Lung microvascular endothelial cell (primary cell): ENCODE measurements around the gene FASTKD1. TPM values are rescaled to one million over a fixed set of nuclear protein-coding genes. Genes with fewer than 3 reads are reported as not detected.
"Not testable (repeated sequence)": the region's sequence is repeated elsewhere in the genome, so short reads cannot be mapped to it uniquely, and the experiment has no call there.

Experiments
- DNase-seq, 2 donors: peaks; one replicate each; pipeline versions ENCODE4 v3.0.0 to v3.0.0-alpha.2; 2010; ENCODE audit warnings: low read depth in 2 of 2
- total RNA-seq: library from RNA; depleted of rRNA; stranded (reverse); fragments of >200 nt; gene quantifications from 2 replicates; pipeline ENCODE4 v1.2.1, GENCODE V29; 2014

Gene FASTKD1
- total RNA-seq, 1 donor from 2014 or later, result 14.5 TPM

DNA sequence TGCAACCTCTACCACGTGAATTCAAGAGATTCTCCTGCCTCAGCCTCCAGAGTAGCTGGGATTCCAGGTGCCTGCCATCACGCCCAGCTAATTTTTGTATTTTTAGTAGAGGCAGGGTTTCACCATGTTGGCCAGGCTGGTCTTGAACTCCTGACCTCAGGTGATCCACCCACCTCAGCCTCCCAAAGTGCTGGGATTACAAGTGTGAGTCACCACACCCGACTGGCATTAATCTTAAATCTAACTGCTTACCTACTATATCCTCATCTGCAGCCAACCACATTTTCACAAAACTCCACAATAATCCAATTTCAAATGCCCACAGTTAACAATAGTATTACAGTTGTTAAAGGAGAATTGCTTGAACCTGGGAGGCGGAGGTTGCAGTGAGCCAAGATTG is 2.9 kb downstream of the FASTKD1 start:
- not testable (repeated sequence) for DNase-seq

DNA sequence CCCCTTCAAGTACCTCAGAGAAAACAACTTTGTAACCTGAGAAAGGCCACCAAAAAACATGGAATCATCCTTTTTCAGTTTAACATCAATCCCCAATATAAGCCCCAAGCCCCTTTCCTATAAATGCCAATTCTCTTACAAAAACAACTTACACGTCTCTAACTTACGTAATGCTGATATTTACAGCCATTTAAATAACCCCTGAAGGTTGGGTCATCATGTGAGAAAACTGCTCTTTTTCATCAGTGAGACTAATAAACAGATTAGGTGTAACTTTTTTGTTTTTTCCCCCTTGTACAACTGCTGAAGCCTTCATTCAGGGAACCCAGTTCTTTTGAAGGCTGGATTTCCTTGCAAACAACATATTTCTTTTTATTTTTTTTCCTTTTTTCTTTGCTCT is 3.7 kb downstream of the FASTKD1 start:
- no peak for DNase-seq

DNA sequence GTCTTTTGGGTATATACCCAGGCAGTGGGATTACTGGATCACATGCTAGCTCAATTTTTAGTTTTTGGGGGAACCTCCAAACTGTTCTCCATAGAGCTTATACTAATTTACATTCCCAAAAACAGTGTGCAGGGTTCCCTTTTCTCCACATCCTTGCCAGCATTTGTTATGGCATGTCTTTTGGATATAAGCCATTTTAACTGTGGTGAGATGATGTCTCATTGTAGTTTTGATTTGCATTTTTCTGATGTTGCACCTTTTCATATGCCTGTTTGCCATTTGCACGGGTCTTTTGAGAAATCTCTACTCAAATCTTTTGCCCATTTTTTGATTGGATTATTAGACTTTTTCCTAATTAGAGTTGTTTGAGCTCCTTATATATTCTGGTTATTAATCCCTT is 8.0 kb downstream of the FASTKD1 start:
- no peak for DNase-seq

DNA sequence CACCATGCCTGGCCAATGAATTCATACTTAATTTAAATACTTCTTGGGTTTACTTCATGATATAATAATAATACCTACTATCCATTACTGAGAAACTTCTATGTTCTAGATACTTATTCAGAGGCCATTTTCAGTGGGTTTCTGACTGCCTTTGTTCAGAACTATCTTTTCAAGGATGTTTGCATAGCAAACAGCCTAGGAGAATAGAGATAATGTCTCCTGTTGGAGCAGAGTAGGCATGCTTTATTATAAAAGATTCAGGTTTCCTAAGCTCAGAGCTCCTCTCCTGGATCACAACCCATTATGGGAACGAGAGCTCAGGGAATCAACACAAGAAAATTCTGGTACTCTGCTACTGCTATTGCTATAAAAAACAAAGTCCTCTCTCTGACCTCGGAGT is 11.1 kb downstream of the FASTKD1 start:
- no peak for DNase-seq

DNA sequence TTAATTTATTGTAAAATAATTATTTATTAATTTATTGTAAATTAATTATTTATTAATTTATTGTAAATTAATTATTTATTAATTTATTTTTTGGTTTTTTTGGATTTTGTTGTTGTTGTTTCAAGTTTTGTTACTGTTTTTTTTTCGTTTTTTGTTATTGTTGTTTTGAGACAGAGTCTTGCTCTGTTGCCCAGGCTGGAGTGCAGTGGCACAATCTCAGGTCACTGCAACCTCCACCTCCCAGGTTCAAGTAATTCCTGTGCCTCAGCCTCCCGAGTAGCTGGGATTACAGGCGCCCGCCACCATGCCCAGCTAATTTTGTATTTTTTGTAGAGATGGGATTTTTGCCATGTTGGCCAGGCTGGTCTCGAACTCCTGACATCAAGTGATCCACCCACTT is 11.6 kb downstream of the FASTKD1 start:
- not testable (repeated sequence) for DNase-seq

DNA sequence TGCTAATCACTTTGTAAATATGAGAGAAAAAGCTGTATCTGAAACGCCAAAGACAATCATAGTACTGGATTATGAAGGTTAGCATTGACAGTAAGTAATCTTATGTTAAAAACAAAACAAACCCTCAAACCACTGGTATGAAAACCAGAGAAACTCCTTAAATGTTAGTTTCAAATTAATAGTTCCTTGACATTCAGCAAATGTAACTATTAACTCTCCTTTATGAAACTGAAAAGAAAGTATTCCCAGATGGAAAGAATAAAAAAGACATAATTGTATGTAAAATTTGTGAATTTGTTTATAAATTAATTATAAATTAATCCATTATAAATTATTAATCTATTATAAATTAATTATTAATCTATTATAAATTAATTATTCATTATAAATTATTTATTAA is 12.3 kb downstream of the FASTKD1 start:
- DNase-seq, result no peak

DNA sequence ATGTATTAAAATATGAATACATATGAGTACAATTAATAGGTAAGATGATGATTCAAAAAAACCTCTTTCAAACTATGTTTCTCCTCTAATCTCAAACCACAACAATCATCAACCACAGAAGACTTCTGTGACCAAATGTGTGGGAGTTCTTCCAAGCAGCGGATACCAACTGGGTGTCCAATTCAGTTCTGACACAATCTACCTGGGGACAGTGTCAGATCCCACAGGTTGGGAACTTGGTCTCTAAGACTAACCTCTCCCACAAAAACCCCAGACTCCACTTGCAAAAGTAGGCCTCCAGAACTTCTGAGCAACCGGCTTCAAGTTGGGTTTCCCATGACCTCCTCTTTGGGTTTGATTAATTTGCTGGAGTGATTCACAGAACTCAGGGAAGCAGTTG is 26.9 kb downstream of the FASTKD1 start:
- no peak for DNase-seq

DNA sequence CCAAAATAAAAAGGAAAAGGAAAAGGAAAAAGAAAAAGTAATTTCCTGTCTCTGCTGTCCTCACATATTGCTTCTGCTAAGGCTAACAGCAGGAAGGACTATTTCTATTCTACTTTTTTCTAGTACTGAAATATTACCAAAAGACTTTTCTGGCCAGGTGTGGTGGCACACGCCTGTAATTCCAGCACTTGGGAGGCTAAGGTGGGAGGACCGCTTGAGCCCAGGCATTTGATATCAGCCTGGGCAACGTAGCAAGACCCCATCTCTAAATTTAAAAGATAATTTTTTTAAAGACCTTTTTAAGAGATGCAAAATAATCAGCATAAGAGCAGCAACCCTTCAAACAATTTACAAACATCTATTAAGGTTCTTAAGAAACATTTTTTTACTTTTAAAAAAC is 31.2 kb downstream of the FASTKD1 start:
- no peak for DNase-seq

DNA sequence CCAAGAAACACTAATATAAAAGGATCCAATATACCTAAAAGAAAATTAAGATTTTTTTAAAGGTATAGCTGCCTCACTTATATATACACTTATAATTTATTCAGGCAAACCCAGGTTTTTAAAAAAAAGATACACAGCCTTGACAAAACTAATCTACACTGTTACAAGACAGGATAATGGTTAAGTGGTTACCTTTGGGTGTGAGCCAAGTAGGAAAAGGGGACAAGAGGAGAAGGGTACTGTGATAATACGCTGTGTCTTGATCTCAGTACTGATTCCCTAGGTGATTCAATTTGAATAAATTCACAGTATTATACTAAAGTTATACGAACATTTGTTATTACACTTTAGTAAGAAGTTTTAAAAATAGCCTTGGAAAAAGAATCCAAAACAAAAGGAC is 33.5 kb downstream of the FASTKD1 start:
- DNase-seq, result no peak

DNA sequence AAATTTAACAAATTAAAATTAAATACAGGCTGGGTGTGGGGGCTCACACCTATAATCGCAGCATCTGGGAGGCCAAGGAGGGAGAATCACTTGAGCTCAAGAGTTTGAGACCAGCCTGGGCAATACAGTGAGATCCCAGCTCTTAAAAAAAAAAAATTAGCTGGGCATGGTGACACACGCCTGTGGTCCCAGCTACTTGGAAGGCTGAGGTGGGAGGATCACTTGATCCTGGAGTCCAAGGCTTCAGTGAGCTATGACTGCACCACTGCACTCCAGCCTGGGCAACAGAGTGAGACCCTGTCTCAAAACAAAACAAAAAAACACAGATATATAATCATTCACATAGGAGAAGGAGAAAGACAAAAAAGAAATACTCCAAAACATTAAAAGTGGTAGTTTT is 34.2 kb downstream of the FASTKD1 start:
- DNase-seq, result not testable (repeated sequence)

DNA sequence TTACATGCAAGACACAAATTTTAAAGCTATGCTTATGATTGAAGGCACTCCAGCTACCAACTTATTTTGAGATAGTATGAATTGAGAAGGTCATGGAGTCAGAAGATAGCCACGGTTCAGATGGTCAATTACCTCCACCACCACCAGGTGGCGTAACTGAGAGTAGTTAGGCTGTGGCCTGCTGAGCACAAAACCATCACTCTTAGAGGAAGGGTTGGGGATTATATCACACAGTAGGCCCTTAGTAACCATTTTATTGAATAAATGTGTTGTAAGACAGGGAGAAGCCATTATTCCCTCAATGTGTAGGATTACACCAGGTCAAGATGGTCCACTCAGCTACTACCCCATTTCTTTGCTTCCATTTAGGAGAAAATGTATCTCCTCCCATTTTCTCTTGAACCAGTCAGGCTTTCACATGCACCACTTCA is 45.4 kb downstream of the FASTKD1 start:
- peak; percentile 66 to 75 for DNase-seq

DNA sequence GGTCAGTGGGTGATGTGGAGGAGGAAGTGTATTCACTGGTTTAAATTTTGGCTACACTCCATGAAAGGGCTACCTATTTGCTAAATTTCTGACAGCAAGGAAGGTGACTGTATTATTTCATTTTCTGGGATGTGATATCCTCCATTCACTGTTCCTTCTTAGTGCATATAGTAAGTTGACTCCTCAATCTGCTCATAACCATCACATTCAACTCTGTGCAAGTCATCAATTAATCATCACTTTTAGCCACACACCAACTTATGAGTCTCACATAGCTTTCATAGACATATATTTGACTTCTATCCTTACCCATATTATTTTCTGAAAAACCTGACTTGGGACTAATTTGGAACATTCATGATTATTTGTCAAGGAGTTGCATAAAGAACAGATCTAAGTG is 47.2 kb downstream of the FASTKD1 start:
- no peak for DNase-seq

DNA sequence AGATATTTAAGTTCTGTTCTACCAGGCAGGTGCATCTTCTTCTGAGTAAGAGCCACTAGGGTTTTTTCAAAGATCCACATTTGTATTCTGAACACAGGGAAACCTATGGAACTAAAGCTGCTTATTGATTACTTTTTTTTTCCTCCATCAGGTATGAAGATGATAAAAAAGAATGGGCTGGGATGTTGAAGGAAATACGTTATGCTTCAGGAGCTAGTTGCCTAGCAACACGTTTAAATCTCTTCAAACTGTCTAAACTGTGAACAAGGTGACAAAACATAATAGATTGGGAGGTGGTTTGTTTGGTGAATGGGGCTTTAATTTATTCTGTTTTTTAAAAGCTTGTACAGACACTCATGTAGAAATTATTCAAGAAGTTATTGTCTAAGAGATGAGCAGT is 48.2 kb downstream of the FASTKD1 start:
- DNase-seq, result no peak

DNA sequence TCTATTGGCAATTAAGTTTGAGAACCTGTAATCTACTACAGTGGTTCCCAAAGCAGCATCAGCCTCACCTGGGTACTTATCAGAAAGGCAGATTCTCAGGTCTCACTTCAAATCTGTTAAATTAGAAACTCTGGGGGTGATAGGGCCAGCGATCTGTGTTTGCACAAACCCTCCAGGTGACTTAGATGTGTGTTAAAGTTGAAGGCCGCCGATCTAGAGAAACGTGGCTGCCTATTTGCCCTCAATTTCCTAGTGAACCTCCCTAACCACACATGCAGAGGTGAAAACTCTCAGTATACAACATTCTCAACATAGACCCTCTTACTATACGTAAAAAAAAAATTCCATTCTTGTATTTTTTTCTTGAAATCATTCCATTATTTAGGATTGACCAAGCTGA is 50.0 kb downstream of the FASTKD1 start:
- DNase-seq, result no peak

DNA sequence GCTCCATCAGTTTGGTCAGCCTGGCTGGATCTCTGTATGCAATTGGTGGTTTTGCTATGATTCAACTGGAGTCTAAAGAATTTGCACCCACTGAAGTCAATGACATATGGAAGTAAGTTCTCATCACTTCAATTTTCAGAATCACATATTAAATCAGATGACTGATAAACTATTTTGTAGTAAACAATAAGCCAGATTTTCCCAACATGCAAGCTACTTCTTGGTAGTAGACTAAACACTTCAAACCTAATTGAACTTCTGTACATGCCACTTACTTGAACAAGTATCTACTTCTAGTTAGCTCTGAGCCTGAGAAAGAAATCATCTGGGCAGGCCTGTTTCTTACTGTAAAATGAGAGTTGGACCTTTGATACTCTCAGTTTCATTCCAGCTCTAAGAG is 52.8 kb downstream of the FASTKD1 start:
- DNase-seq, result no peak

DNA sequence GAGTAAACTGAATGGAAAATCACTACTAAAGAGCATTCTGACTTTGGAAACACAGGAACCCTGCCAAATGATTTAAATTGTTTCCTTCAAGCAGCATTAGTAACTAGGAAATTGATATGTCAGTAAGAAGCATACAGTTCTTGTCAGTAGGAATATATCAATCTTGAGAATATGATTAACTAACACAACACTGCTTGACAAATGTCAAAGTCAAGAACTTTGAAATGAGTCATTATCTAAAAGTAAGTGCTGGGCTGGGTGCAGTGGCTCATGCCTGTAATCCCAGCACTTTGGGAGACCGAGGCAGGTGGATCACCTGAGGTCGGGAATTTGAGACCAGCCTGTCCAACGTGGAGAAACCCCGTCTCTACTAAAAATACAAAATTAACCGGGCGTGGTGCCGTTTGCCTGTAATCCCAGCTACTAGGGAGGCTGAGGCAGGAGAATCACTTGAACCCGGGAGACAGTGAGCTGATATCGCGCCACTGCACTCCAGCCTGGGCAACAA is 57.1 kb downstream of the FASTKD1 start:
- not testable (repeated sequence) for DNase-seq

DNA sequence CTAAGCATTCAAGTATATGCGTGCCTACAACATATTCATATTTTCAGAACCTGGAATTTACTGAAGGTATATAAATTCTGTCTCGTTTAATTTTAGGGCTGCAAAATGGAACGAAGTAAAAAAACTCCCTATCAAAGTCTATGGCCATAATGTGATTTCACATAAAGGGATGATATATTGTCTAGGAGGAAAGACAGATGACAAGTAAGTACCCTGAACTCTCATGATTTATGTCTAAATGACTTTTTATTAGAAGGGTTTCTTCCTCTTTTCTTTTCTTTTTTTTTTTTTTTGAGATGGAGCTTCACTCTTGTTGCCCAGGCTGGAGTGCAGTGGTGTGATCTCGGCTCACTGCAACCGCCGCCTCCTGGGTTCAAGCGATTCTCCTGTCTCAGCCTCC is 58.9 kb downstream of the FASTKD1 start:
- not testable (repeated sequence) for DNase-seq

DNA sequence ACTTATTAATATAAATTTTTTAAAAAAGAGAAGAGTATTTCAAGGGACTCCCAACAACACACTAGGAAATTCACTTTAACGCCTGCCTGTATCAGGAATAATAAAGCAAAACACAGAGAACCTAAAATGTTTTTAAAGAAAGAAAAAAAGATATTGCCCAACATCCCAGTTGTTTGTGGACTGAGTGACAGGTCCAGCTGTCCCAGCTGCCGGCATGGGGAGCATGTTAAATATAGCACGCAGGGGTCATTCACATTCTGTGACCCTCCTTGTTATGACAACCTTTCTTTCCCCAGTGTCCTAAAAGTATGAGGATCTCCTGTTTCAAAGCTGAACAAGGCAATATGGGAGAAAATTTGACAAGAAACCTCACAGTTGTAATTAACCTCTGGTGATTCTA is 59.7 kb downstream of the FASTKD1 start:
- DNase-seq, result peak in 1 of 2 donors; percentile 35

DNA sequence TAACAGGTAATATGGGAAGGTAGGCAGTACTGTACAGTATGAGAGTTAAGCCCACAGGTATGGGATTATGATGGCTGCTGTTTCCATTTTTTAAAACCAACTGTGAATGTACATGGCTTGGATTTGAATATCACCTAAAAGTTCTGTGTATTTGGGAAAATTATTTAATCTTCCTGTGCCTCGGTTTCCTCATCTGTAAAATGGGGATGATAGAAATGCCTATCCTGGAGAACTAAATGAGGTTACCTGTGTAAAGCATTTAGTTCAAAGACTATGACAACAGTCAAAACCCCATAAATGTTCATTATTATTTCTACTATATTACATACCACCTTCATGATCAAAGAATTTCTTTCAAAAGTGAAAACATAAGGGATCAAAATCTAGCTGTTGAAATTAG is 60.6 kb downstream of the FASTKD1 start:
- no peak for DNase-seq

DNA sequence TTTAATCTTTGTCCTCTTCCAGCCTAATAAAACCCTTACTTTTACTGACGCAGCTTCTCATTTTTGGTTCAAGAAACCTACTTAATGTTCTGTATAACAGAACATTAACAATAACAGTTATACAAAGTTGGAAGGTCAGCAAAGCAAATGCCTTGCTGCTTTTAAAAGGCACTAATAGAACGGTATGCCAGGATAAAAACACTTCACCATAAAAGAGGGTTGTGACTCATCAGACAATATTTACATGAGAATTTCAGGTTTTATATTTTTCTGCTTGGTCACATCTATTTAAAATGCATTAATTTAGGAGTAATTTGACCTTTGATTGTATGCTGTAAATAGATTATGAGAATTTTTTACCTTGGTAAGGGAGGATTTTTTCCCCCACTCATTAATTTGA is 61.1 kb downstream of the FASTKD1 start:
- DNase-seq, result peak; percentile 5 to 6

DNA sequence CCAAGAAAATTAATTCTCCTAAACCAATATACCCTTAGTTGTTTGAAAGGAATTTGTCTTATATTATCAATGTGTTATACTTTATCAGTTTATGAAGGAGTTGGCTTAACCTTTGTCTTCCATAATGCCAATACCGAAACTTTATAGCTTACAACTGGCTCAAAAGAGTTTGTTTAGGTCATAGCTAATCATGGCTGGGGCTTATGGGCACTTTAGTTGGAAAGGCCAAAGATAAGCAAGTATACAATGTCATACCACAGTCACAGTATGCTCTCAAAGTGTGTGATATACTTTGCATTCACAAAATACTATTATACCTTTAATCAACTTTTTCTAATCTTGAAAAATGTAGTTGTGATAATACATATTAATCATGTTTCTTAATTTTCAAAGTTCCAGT is 61.8 kb downstream of the FASTKD1 start:
- no peak for DNase-seq

DNA sequence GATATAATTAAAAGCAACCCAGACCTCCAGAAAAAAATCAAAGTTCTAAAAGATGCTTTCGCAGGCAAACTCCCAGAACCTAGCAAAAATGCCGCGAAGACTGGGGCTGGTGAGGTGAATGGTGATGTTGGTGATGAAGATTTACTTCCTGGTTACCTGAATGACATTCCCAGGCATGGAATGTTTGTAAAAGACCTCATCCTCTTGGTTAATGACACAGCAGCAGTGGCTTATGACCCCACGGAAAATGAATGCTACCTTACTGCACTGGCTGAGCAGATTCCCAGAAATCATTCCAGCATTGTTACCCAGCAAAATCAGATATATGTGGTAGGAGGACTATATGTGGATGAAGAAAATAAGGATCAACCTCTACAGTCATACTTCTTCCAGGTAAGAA is 63.2 kb downstream of the FASTKD1 start:
- no peak for DNase-seq

DNA sequence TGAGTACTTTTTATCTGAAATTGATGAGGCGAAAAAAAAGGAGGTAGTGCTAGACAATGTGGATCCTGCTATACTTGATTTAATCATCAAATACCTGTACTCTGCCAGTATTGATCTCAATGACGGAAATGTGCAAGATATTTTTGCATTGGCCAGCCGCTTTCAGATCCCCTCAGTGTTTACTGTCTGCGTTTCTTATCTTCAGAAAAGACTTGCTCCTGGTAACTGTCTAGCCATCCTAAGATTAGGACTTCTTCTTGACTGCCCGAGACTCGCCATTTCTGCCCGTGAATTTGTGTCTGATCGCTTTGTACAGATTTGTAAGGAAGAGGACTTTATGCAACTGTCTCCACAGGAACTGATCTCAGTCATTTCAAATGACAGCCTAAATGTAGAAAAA is 63.7 kb downstream of the FASTKD1 start:
- DNase-seq, result no peak

DNA sequence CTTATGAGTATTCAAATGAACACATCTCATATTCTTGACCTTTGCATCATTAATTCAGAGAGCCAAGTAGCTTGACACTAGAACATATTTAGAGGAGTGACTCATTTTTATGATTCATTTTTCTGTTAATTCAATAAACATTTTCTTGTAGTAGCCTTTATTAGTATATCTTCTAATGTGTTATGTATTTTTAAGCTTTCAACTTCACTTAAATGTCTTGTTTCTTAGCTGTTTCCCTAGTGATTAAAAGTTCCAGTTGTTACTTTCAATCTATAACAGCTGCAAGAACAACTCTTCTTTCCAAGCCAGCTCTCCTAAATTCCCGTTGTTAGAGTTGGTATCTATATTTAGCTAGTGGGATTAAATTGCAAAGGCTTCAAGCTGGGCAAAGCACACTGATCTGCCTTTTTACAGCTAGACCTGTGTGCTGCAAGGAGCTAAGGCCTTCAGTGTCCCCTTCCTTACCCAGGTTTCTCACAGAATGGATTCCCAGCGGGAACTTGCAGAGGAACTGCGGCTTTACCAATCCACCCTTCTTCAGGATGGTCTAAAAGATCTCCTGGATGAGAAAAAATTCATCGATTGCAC is 64.3 kb downstream of the FASTKD1 start, which contains the start of gene KLHL41:
KLHL41 (plus strand) TSS at position 405 of the 588 bp plus-strand sequence; CDS start at position 482, 77 bp downstream.
- peak in 1 of 2 donors; percentile 51 for DNase-seq
